Measurements from ENCODE around the gene CHPT1.

Gene CHPT1

DNA sequence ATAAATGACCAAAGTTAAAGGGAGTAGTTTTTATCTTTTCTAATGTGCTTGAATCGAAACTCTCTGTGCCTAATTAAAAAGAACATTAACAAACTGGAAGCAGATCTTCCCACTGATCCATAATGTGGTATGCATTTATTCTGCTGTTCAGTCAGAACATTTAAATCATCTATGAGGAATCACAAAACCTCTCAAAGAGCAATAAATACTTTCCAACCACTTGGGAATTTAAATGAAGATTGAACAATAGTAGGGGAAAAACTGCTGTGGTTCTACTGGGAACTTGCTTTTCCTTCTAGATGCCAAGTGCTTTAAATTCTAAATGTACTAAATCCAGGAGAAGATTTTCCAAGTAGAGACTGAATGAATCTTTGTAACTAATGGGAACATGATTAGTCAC, 12.3 kb upstream of the CHPT1 start:
- H3K4me3 ChIP-seq (ENCODE audit: low read depth, low read length) = no peak overlapping the region
- TF ChIP-seq, protein P1, sequence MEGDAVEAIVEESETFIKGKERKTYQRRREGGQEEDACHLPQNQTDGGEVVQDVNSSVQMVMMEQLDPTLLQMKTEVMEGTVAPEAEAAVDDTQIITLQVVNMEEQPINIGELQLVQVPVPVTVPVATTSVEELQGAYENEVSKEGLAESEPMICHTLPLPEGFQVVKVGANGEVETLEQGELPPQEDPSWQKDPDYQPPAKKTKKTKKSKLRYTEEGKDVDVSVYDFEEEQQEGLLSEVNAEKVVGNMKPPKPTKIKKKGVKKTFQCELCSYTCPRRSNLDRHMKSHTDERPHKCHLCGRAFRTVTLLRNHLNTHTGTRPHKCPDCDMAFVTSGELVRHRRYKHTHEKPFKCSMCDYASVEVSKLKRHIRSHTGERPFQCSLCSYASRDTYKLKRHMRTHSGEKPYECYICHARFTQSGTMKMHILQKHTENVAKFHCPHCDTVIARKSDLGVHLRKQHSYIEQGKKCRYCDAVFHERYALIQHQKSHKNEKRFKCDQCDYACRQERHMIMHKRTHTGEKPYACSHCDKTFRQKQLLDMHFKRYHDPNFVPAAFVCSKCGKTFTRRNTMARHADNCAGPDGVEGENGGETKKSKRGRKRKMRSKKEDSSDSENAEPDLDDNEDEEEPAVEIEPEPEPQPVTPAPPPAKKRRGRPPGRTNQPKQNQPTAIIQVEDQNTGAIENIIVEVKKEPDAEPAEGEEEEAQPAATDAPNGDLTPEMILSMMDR (IDR thresholded peaks at IDR 0.05; ENCODE audit: low read depth, low read length) = no peak

DNA sequence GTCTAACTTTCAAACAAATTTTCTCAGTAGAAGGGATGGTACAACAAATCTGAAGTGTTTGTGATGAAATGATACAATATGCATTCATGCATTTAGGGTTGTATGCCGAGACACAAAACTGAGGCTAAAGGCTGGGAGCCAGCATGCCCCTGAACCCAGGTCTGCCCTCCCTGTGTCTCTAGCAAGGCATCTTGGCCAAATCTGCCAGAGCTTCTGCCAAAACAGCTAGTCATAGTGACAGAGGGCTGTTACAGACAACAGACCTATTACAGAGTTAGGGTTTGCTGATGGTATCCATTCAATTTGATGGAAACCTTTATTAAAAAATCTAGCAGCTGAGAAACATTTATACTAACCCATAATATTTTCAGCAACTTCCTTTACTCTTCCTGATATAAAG, 11.3 kb upstream of the CHPT1 start:
- H3K4me3 ChIP-seq (ENCODE audit: low read depth, low read length) = no peak overlapping the region
- TF ChIP-seq, protein P1 (IDR thresholded peaks at IDR 0.05; ENCODE audit: low read depth, low read length) = no peak

DNA sequence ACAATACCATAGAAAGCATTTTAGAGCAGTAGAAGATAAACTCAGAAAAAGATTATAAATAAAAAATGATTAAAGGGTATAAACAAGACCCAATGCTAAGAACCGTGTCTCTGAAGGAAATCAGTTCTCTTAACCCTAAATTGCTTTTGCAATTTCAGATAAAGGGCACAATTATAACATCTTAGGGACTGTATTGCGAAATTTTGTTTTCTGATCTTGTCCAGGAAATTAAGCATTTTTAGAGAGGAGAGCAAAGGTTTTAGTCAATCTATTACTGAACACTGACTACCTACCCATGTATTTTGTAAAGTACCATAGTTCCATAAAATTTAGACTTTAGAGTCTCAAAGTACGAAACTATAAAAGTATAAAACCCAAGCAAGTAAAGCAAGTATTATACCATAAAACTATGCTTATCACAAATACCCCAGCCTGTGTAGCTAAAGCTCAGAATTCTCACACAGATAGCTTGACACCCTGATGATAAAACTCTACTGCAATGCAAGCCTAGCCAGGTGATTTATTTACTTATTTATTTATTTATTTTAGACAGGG, 6.8 kb upstream of the CHPT1 start:
- TF ChIP-seq, protein P1 (IDR thresholded peaks at IDR 0.05; ENCODE audit: low read depth, low read length) = no peak

DNA sequence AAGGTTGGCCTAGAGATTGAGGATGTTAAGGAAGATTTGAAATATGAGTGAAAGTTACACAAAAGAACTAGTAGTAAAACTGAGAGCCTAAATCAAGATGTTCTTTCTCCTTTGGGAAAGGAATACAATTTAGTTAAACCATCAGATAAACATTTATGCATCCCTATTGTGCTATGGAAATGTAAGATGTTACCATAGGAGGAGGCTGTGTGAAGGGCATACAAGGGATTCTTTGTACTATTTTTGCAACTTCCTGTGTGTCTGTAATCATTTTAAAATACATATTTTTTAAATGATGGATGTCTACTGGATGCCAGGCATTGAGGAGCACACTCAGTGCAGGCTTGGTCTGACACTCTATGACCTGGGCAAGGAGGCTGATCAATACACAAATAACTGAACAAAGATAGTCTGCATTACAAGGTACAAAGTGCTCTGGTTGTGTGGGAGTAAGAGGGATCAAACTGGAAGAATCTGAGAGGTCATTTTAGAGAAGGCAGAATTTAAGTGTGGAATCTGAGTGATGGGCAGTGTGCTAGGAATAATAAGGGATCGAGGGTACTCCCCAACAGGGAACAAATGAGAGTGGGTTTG, 5.8 kb upstream of the CHPT1 start:
- TF ChIP-seq, protein P1 (IDR thresholded peaks at IDR 0.05; ENCODE audit: low read depth, low read length) = no peak

More for the DNA sequence above, 6.8 kb upstream of the CHPT1 start:
- no peak overlapping the region for H3K4me3 ChIP-seq (ENCODE audit: low read depth, low read length)

DNA sequence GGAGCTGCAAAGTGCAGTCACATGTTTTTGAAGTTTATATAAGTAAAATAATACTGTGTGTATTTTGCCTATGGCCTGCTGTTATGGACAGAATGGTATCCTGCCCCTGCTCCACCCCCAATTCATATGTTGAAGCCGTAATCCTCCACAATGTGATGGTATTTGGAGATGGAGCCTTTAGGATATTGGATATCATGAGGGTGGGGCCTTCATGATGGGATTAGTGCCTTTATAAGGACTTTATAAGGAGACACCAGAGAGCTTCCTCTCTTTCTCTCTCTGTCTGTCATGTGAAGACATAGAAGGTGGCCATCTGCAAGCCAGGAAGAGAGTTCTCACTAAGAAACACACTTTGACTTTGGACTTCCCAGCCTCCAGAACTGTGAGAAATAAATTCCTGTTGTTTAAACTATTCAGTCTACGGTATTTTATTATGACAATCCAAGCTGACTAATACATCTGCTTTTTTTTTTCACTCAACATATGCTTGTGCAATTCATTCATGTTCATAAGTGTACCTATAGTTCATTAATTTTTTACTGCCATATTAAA, 3.1 kb upstream of the CHPT1 start:
- TF ChIP-seq, protein P1 (IDR thresholded peaks at IDR 0.05; ENCODE audit: low read depth, low read length) = no peak
- H3K4me3 ChIP-seq (ENCODE audit: low read depth, low read length) = no peak overlapping the region

More for the DNA sequence above, 5.8 kb upstream of the CHPT1 start:
- no peak overlapping the region for H3K4me3 ChIP-seq (ENCODE audit: low read depth, low read length)

DNA sequence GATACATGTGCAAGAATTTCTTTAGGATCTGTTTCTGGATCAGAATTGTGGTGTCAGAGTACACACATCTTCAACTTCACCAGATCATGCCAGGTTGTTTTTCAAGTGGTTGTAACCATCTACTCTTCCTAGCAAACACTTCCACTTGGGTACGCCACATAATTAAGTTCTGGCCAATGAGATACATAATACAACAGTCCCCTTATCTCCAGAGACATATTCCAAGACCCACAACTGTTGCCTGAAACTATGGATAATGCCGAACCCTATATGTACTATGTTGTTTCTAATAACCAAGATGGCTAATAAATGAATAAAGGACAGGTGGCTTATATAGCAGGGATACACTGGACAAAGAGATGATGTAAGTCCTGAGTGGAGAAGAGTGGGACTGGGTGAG, 2.5 kb upstream of the CHPT1 start:
- TF ChIP-seq, protein P1 (IDR thresholded peaks at IDR 0.05; ENCODE audit: low read depth, low read length) = no peak
- H3K4me3 ChIP-seq (ENCODE audit: low read depth, low read length) = no peak overlapping the region

DNA sequence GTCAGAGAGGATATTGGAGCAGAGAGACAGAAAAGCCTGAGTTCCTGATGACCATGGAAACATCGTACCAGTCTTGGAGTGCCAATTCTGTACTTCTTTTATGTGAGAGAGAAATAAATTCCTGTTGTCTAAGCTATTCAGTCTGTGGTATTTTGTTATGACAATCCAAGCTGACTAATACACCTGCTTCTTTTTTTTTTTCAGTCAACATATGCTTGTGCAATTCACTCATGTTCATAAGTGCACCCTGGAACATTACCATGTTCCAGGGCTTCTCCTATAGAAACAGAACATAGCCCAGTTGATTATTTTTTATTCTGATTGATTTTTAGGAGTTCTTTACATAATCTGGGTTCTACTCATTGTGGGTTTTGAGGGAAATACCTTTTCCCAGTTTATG, 1.7 kb upstream of the CHPT1 start:
- H3K4me3 ChIP-seq (ENCODE audit: low read depth, low read length) = no peak overlapping the region
- TF ChIP-seq, protein P1 (IDR thresholded peaks at IDR 0.05; ENCODE audit: low read depth, low read length) = no peak

Measured in WI38 (cell line).